ENCODE data around the gene CLASP1.

DNA sequence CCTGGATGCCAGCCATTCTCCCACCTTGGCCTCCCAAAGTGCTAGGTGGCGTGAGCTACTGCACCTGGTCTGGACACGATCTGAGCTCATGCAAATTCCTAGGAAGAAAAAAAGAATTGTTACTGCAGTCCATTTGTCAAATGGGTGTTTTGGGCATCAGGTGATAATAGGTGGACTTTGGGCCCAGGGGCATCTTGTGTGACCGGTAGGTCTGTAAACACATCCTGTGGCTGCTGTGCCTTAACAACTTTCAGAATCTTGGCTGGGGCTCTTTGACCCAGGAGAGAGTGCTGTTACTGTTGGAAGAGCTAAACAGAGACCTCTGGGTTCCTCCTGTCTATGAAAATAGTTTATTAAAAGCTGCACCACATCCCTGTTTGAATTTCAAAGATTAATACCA lies 329.3 kb downstream of the CLASP1 start:
- TF ChIP-seq, protein P1, sequence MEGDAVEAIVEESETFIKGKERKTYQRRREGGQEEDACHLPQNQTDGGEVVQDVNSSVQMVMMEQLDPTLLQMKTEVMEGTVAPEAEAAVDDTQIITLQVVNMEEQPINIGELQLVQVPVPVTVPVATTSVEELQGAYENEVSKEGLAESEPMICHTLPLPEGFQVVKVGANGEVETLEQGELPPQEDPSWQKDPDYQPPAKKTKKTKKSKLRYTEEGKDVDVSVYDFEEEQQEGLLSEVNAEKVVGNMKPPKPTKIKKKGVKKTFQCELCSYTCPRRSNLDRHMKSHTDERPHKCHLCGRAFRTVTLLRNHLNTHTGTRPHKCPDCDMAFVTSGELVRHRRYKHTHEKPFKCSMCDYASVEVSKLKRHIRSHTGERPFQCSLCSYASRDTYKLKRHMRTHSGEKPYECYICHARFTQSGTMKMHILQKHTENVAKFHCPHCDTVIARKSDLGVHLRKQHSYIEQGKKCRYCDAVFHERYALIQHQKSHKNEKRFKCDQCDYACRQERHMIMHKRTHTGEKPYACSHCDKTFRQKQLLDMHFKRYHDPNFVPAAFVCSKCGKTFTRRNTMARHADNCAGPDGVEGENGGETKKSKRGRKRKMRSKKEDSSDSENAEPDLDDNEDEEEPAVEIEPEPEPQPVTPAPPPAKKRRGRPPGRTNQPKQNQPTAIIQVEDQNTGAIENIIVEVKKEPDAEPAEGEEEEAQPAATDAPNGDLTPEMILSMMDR (IDR thresholded peaks at IDR 0.05; ENCODE audit: extremely low read depth in 1 of 2, insufficient read depth in 1 of 2, low read depth in 1 of 2, low read length in 2 of 2) = no peak
- no peak for TF ChIP-seq EZH2 (IDR thresholded peaks at IDR 0.05; ENCODE audit: borderline replicate concordance, low read depth, low read length, severe bottlenecking)

Measured in endothelial cell of umbilical vein (primary cell).